PC-3 (cell line): ENCODE results near the gene TCEAL3. TPM values are rescaled to one million over a fixed set of nuclear protein-coding genes. Genes with fewer than 3 reads are reported as not detected.

ENCODE experiments used
- total RNA-seq: library from RNA; depleted of rRNA; stranded (reverse); fragments of >200 nt; gene quantifications from 2 replicates; pipeline ENCODE4 v1.2.3, GENCODE V29; 2014; rRNA removed

TCEAL3 gene
- total RNA-seq, 1 experiment from 2014 or later, result 18.3 TPM

Other genes with a start within 250 kb of the TCEAL3 start
- gene BEX3, start 231.4 kb upstream of the TCEAL3 start, total RNA-seq, result 130 and 146 TPM in 2 replicates
- gene RAB40A, start 88.5 kb upstream of the TCEAL3 start, total RNA-seq, result 0.04 TPM in 1 of 2 replicates, not detected in the other
- gene TCEAL4, start 22.4 kb upstream of the TCEAL3 start, total RNA-seq, result 29.8 and 40.8 TPM in 2 replicates
- 22.8 and 26.3 TPM in 2 replicates for gene TCEAL1, start 21.0 kb downstream of the TCEAL3 start, total RNA-seq
- gene MORF4L2, start 78.7 kb downstream of the TCEAL3 start, total RNA-seq, result 349 and 414 TPM in 2 replicates
- gene TMEM31, start 102.9 kb downstream of the TCEAL3 start, total RNA-seq, result 0.40 TPM in 1 of 2 replicates, not detected in the other
- gene PLP1, start 168.9 kb downstream of the TCEAL3 start, total RNA-seq, result not detected in 2 replicates
- gene RAB9B, start 224.3 kb downstream of the TCEAL3 start, total RNA-seq, result 1.2 and 1.5 TPM in 2 replicates